ENCODE measurements around the gene LGALS7B.

- no peak for TF ChIP-seq BHLHE40 (IDR thresholded peaks at IDR 0.05; ENCODE audit: low read depth, low read length)
- no peak for TF ChIP-seq MAFK (IDR thresholded peaks at IDR 0.05; ENCODE audit: low read depth, low read length)
- TF ChIP-seq MAZ (IDR thresholded peaks at IDR 0.05; ENCODE audit: borderline replicate concordance, low read depth, low read length), result no peak
- no peak for TF ChIP-seq RAD21 (IDR thresholded peaks at IDR 0.05; ENCODE audit: low read length)
Observed at GRCh38 chr19:38793177-38793576, 4.2 kb downstream of the LGALS7B start.
